Activated CD4-positive, alpha-beta T cell treated with anti-CD3 and anti-CD28 coated beads, Interleukin-2, Interleukin-6, amounts not matched to agents 100 ng/mL and 50 ng/mL, durations not matched to agents 16 hours and 8 hours (primary cell): ENCODE measurements around the gene ICAM5.
A peak's percentile ranks its signal among the peaks of the same experiment; 100 is the strongest.
"Not testable (repeated sequence)": the region's sequence is repeated elsewhere in the genome, so short reads cannot be mapped to it uniquely, and the experiment has no call there.

Experiments
- DNase-seq: peaks from one replicate; pipeline ENCODE4 v3.0.0-alpha.2; 2020

Gene ICAM5, protein sequence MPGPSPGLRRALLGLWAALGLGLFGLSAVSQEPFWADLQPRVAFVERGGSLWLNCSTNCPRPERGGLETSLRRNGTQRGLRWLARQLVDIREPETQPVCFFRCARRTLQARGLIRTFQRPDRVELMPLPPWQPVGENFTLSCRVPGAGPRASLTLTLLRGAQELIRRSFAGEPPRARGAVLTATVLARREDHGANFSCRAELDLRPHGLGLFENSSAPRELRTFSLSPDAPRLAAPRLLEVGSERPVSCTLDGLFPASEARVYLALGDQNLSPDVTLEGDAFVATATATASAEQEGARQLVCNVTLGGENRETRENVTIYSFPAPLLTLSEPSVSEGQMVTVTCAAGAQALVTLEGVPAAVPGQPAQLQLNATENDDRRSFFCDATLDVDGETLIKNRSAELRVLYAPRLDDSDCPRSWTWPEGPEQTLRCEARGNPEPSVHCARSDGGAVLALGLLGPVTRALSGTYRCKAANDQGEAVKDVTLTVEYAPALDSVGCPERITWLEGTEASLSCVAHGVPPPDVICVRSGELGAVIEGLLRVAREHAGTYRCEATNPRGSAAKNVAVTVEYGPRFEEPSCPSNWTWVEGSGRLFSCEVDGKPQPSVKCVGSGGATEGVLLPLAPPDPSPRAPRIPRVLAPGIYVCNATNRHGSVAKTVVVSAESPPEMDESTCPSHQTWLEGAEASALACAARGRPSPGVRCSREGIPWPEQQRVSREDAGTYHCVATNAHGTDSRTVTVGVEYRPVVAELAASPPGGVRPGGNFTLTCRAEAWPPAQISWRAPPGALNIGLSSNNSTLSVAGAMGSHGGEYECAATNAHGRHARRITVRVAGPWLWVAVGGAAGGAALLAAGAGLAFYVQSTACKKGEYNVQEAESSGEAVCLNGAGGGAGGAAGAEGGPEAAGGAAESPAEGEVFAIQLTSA

DNA sequence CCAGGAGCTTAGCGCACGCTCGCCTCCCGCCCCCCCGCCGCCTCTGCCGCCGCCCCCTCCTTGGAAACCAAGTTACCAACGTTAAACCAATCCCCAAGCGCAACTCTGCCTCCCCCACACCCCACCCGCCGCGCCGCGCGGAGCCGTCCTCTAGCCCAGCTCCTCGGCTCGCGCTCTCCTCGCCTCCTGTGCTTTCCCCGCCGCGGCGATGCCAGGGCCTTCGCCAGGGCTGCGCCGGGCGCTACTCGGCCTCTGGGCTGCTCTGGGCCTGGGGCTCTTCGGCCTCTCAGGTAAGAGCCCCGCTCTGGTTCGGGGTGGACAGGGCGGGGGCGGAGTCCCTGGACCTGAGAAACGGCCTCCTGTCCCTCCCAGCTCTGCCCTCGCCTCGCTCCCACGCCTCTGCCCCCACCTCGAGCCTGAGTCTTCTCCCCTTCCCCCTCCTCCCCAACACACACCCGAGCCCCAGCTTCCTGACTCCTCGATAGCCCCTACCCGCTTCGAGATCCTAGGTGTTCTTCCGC, at the start of gene ICAM5:
ICAM5 (plus strand) TSS at position 117 of the 521 bp plus-strand sequence; CDS start at position 209, 92 bp downstream.
- peak; percentile 32 for DNase-seq

DNA sequence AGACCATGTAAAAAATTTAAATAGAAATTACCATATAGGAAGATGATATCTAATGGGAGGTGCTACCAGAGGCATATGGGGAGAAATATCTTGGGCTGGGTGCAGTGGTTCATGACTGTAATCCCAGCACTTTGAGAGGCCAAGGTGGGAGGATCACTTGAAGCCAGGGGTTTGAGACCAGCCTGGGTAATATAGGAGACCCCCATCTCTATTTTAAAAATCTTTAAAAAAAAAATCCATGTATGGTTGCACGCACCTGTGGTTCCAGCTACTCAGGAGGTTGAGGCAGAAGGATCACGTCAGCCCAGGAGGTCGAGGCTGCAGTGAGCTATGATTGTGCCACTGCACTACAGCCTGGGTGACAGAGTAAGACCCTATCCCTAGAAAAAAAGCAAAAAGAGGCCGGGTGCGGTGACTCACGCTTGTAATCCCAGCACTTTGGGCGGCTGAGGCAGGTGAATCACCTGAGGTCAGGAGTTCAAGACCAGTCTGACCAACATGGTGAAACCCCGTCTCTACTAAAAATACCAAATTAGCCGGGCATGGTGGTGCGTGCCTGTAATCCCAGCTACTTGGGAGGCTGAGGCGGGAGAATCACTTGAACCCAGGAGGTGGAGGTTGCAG, 47.8 kb upstream of the ICAM5 start:
- not testable (repeated sequence) for DNase-seq

DNA sequence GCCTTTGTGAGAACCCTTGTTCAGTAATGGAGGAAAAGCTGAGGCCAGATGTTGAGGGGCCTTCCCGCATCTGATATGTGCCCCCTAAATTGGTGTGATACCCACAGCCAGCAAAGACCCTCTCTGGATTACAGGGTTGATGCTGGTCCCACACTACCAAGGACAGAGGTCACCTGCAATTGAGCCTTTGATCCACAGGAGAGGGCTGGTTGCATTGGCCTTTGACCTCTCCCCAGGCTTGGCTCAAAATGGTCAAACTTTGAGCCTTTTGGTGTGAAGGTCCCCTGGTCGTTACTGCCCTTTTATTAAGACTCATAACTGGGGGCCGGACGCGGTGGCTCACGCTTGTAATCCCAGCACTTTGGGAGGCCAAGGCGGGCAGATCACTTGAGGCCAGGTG, 46.1 kb upstream of the ICAM5 start:
- no peak for DNase-seq

DNA sequence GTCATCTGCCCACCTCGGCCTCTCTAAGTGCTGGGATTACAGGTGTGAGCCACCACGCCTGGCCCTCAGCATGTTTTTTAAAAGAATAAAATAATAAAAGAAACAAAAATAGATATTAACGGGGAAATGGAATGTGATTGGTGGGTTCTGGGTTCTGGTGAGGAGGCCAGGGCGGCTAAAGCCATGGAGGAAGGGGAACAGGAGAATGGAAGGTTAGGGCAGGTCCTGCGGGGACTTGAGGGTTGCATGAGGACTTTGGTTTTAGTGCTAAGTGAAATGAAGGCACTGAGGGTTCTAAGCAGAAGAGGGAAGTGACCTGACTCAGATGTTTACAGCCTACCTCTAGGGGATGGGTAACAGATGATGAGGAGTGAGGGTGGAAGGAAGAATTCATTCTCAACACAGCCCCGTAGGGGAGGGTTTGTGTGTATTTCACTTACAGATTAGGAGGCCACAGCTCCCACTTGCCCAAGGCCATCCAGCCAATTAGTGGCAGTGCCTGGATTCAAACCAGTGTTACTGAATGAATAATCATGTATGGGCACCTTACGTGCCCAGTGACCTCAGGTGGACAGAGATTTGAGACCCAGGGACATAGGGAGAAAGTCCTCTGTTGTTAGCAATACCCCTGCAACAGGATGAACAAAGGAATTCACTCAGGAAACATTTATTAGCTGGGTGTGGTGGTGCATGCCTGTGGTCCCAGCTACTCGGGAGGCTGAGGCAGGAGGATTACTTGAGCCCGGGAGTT, 44.4 kb upstream of the ICAM5 start:
- no peak for DNase-seq

DNA sequence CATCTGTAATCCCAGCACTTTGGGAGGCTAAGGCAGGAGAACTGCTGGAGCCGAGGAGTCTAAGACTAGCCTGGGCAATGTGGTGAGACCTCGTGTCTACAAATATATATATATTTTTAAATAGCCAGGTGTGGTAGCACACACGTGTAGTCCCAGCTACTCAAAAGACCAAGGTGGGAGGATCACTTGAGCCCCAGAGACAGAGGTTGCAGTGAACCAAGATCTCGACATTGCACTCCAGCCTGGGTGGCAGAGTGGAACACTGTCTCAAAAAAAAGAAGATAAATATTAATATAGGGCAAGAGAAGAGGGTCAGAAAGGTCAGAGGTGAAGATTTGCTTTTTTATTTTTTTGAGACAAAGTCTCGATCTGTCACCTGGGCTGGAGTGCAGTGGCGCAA, 43.2 kb upstream of the ICAM5 start:
- DNase-seq: no peak

DNA sequence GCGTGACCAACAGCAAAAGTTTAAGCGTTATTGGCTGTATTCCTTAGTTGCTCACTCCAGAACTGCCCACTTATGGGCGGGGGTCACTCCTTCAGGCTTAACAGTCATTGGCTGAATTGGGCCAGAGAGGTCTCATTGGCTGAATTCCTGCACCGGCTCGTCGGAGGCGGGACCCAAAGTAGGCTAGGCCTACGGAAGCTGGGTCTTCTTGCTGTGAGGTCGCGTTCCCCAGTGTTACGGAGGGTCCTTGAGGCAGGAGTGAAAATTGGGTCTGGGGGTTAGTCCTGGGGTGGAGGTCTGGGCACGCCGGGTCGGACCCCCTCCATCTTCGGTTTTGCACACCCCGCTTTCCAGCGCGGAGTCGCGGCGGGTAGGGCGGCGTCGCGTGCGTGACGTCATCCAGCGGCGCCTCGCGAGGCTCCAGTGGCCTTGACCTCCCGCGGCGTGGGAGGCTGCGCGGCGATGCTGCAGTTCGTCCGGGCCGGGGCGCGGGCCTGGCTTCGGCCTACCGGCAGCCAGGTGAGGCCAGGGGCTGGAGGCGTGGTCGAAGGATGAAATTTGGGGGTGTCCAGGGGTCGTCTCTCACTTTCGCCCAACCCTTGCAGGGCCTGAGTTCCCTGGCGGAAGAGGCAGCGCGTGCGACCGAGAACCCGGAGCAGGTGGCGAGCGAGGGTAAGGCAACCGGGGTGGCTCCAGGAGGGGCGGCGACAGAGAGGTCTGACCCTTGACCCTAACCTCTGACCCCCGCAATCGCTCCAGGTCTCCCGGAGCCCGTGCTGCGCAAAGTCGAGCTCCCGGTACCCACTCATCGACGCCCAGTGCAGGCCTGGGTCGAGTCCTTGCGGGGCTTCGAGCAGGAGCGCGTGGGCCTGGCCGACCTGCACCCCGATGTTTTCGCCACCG, 37.7 kb upstream of the ICAM5 start, which contains the start of gene MRPL4:
MRPL4 (plus strand) TSS at position 423 of the 903 bp plus-strand sequence; CDS start at position 463, 40 bp downstream.
- DNase-seq: peak; percentile 98

- DNase-seq: no peak
These were observed 37.0 kb upstream of the ICAM5 start for GRCh38 chr19:10252707-10253106.

DNA sequence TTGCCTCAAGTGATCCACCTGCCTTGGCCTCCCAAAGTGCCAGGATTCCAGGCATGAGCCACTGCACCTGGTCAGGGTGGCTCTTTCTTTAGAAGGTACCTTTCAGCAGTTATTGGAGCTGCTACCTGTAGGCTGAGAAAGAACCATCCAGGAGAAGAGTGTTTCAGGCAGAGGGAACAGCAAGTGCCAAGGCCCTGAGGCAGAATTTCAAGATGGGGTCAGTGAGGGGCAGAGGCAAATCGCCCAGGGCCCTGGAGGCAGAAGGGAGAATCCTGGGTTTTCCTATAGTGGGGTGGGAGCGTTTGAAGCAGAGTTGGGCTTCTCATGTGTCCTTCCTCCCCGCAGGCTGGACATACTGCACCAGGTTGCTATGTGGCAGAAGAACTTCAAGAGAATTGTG, 35.5 kb upstream of the ICAM5 start:
- no peak for DNase-seq

DNA sequence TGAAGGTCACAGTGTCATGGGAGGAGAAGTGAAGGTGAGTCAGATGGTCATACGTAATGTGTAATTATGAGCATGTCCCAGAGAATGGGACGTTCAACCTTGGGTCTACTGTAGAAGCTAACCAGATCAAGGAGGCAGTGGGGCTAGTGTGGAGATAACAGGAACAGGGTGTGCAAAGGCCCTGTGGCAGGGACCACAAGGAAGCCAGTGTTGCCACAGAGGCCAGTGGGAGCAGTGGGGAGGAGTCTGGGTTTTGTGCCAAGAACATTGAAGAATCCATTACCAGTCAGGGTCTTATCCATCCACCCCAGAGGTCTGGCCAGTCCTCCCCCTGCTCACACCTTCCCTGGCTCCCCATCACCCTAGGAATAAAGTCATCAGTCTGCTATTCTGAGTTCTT, 34.4 kb upstream of the ICAM5 start:
- no peak for DNase-seq

GRCh38 chr19:10256551-10256950, 33.2 kb upstream of the ICAM5 start:
- no peak for DNase-seq

- no peak for DNase-seq
These were observed 32.7 kb upstream of the ICAM5 start for GRCh38 chr19:10256970-10257615.

DNA sequence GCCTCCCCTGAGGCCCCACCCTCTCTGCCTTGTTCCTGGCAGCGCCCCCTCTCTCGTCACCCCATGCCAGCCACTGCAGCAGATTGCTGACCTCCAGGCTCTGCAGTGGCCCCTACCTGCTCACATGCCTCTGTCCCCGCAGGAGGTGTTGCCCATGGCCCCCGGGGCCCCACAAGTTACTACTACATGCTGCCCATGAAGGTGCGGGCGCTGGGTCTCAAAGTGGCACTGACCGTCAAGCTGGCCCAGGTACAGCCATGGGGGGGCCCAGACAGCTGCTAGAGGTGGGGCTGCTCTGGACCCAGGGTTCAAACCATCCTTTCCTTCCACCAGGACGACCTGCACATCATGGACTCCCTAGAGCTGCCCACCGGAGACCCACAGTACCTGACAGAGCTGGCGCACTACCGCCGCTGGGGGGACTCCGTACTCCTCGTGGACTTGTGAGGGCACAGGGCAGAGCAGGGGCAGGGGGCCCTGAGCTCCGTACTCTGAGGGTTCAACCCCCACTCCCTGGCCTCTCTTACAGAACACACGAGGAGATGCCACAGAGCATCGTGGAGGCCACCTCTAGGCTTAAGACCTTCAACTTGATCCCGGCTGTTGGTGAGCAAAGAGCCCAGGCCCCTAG, 31.6 kb upstream of the ICAM5 start:
- DNase-seq: no peak

GRCh38 chr19:10259162-10259905, 30.4 kb upstream of the ICAM5 start:
- DNase-seq: peak; percentile 94

DNA sequence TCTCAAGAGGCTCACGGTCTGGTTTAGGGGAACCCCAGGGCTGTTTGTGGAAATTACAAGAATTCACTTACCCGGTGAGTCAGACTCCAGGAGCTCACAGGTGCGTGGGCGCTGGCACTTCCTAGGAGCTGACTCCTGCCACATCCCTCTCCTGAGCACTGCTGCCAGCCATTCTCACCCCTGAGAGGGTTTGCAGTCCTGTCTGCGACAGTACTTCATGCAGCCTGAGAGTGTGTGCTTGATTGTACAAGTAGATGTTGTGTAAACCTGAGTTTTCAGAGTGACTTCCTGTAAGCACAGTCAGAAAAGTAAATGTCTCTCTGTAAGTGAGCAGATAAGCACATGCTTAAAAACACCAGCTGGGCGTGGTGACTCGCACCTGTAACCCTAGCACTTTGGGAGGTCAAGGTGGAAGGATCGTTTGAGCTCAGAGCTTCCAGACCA, 29.6 kb upstream of the ICAM5 start:
- peak; percentile 68 for DNase-seq

DNA sequence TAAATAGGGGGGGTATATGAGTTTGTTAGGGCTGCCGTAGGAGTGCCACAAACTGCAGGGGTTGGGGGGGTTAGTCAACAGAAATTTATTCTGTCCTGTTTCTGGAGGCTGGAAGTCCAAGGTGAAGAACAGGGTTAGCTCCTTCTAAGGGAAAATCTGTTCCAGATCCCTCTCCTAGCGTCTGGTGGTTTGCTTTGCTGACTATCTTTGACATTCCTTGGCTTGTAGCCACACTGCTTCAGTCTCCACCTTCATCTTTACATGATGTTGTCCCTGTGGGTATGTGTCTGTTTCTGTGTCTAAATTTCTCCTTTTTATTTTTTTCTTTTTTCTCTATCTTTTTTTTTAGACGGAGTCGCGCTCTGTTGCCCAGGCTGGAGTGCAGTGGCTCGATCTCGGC, 27.0 kb upstream of the ICAM5 start:
- DNase-seq: no peak

DNA sequence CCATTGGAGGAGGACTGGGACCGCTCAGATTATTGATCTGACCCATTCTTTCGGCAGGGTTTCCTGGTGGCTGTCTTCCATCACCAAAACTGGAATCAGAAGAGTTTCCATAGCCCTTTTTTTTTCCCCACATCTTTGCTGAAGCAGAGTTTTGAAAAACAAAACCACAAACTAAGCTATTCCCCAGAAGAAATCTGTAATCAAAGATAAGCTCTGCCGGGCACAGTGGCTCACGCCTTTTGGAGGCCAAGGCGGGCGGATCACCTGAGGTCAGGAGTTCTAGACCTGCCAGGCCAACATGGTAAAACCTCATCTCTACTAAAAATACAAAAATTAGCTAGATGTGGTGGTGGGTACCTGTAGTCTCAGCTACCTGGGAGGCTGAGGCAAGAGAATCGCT, 23.0 kb upstream of the ICAM5 start:
- no peak for DNase-seq

DNA sequence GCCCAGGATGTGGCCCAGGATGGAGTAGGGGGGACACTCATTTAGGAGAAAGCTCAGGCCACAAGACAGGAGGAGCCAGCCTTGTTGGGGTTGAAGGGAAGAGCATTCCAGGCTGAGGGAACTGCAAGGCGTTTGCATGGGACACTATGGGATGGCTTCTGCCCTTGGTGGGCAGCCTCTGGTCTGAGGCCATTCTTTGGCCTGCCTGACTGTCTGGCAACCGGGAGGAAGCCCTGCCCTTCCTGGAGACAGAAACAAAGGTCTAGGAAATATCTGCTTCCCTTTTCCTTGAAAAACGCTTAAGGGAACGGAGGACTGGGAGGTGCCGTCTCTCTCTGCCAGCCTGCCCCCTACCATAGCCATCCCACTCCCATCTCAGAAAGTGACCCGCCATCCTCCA, 21.7 kb upstream of the ICAM5 start:
- DNase-seq: no peak

DNA sequence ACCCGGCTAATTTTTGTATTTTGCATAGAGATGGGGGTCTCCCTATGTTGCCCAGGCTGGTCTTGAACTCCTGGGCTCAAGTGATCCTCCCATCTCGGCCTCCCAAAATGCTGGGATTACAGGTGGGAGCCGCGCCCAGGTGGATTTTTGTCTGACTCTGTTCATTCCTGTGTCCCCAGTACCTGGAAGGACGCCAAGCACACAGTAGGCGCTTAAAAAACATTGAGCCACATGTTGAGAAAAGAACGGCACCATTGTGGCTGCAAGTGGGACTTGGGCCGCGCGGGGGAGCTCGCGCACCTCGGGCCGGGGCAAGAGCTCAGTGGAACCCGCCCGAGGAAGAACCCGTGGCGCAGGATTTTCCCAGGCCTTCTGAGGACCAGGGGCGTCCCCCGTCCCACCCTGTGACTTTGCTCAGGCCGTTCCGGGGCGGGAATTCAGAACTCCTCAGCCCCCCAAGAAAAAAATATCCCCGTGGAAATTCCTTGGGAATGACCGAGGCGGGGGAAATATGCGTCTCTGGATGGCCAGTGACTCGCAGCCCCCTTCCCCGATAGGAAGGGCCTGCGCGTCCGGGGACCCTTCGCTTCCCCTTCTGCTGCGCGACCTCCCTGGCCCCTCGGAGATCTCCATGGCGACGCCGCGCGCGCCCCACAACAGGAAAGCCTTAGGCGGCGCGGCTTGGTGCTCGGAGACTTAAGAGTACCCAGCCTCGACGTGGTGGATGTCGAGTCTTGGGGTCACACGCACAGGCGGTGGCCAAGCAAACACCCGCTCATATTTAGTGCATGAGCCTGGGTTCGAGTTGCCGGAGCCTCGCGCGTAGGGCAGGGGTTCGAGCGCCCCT, 20.2 kb upstream of the ICAM5 start:
- peak; percentile 93 for DNase-seq
